ENCODE results near the gene C14orf132. TPM values are rescaled to one million over a fixed set of nuclear protein-coding genes. Genes with fewer than 3 reads are reported as not detected.

The C14orf132 gene
- total and polyA plus RNA-seq, 4 experiments from 2014 or later, result 1.2 to 20.6 (median 9.7) TPM

GRCh38 chr14:96090441-96091148, 51.4 kb downstream of the C14orf132 start:
- DNase-seq, result no peak
- H3K27ac Mint-ChIP-seq, result no peak overlapping the region
- peaks cover 0 to 2% of the 10 kb centered on the region in 2 donors for H3K36me3 Mint-ChIP-seq
- CTCF ChIA-PET (ENCODE audit: partially characterized antibody), result no interaction called here
- no peaks in the 10 kb centered on the region for H3K36me3 ChIP-seq (ENCODE audit: insufficient read depth, low read length)
- no peak overlapping the region for H3K27ac ChIP-seq (ENCODE audit: low read depth, low read length)
- H3K9me3 ChIP-seq (ENCODE audit: control insufficient read depth in 1 of 2, low read length in 2 of 2), result no peaks in the 10 kb centered on the region
- POLR2A ChIA-PET (ENCODE audit: partially characterized antibody), result no interaction called here
- no peaks in the 10 kb centered on the region for H3K27me3 ChIP-seq (ENCODE audit: insufficient read depth, low read length)
- no peaks in the 10 kb centered on the region for H3K4me1 Mint-ChIP-seq
- no peak overlapping the region for H3K4me3 ChIP-seq (ENCODE audit: low read length in 2 of 2)
- no peaks in the 10 kb centered on the region for H3K4me1 ChIP-seq (ENCODE audit: insufficient read depth, low read length)
- no peaks in the 10 kb centered on the region for H3K9me3 Mint-ChIP-seq
- intact Hi-C loops (cut with micrococcal nuclease), result no loop called here
- H3K27me3 Mint-ChIP-seq, result peaks cover 2% of the 10 kb centered on the region in 2 donors
- H3K4me3 Mint-ChIP-seq, result no peak overlapping the region

GRCh38 chr14:96091149-96091693, 52.1 kb downstream of the C14orf132 start:
- Mint-ChIP-seq H3K9me3 (no peaks in the 10 kb centered on the region), H3K4me1 (peaks cover 0 to under 1% (median 0%) of the 10 kb centered on the region in 4 donors), H3K36me3 (peaks cover 0 to 2% of the 10 kb centered on the region in 2 donors), H3K4me3 (no peak overlapping the region), H3K27me3 (peaks cover 0 to 2% of the 10 kb centered on the region in 2 donors), H3K27ac (no peak overlapping the region)
- Histone ChIP-seq H3K9me3 (ENCODE audit: control insufficient read depth in 1 of 2, low read length in 2 of 2) (no peaks in the 10 kb centered on the region), H3K27ac (ENCODE audit: low read depth, low read length) (no peak overlapping the region), H3K27me3 (ENCODE audit: insufficient read depth, low read length) (no peaks in the 10 kb centered on the region), H3K4me1 (ENCODE audit: insufficient read depth, low read length) (no peaks in the 10 kb centered on the region), H3K36me3 (ENCODE audit: insufficient read depth, low read length) (no peaks in the 10 kb centered on the region), H3K4me3 (ENCODE audit: low read length in 2 of 2) (no peak overlapping the region)
- intact Hi-C loops (cut with micrococcal nuclease), result no loop called here
- POLR2A ChIA-PET (ENCODE audit: partially characterized antibody), result no interaction called here
- no peak for DNase-seq
- CTCF ChIA-PET (ENCODE audit: partially characterized antibody), result no interaction called here

- Mint-ChIP-seq H3K4me1 (peaks cover 0 to 3% (median 0%) of the 10 kb centered on the region in 4 donors), H3K9me3 (no peaks in the 10 kb centered on the region), H3K4me3 (no peak overlapping the region), H3K36me3 (peaks cover 0 to 2% of the 10 kb centered on the region in 2 donors), H3K27ac (no peak overlapping the region), H3K27me3 (peaks cover 0 to 2% of the 10 kb centered on the region in 2 donors)
- intact Hi-C loops (cut with micrococcal nuclease), result no loop called here
- CTCF ChIA-PET (ENCODE audit: partially characterized antibody), result no interaction called here
- H3K4me3 ChIP-seq (ENCODE audit: low read length in 2 of 2), result no peak overlapping the region
- H3K27ac ChIP-seq (ENCODE audit: low read depth, low read length), result no peak overlapping the region
- POLR2A ChIA-PET (ENCODE audit: partially characterized antibody), result no interaction called here
- no peaks in the 10 kb centered on the region for H3K9me3 ChIP-seq (ENCODE audit: control insufficient read depth in 1 of 2, low read length in 2 of 2)
- H3K27me3 ChIP-seq (ENCODE audit: insufficient read depth, low read length), result no peaks in the 10 kb centered on the region
- no peak for DNase-seq
- no peaks in the 10 kb centered on the region for H3K4me1 ChIP-seq (ENCODE audit: insufficient read depth, low read length)
- no peaks in the 10 kb centered on the region for H3K36me3 ChIP-seq (ENCODE audit: insufficient read depth, low read length)
Measured at GRCh38 chr14:96091941-96092411, 52.8 kb downstream of the C14orf132 start.

- Histone ChIP-seq H3K4me3 (ENCODE audit: low read length in 2 of 2) (no peak overlapping the region), H3K4me1 (ENCODE audit: insufficient read depth, low read length) (no peaks in the 10 kb centered on the region), H3K27ac (ENCODE audit: low read depth, low read length) (no peak overlapping the region), H3K9me3 (ENCODE audit: control insufficient read depth in 1 of 2, low read length in 2 of 2) (no peaks in the 10 kb centered on the region), H3K36me3 (ENCODE audit: insufficient read depth, low read length) (no peaks in the 10 kb centered on the region), H3K27me3 (ENCODE audit: insufficient read depth, low read length) (no peaks in the 10 kb centered on the region)
- H3K27me3 Mint-ChIP-seq, result peaks cover 0 to 2% of the 10 kb centered on the region in 2 donors
- ChIA-PET CTCF (ENCODE audit: partially characterized antibody) (no interaction called here), POLR2A (ENCODE audit: partially characterized antibody) (no interaction called here)
- no peak overlapping the region for H3K27ac Mint-ChIP-seq
- DNase-seq, result no peak
- peaks cover 0 to 2% of the 10 kb centered on the region in 2 donors for H3K36me3 Mint-ChIP-seq
- peaks cover 0 to 3% (median 0%) of the 10 kb centered on the region in 4 donors for H3K4me1 Mint-ChIP-seq
- no peaks in the 10 kb centered on the region for H3K9me3 Mint-ChIP-seq
- intact Hi-C loops (cut with micrococcal nuclease), result no loop called here
- H3K4me3 Mint-ChIP-seq, result no peak overlapping the region
Measured at GRCh38 chr14:96092936-96093335, 53.8 kb downstream of the C14orf132 start.

- Histone ChIP-seq H3K27ac (ENCODE audit: low read depth, low read length) (no peak overlapping the region), H3K27me3 (ENCODE audit: insufficient read depth, low read length) (no peaks in the 10 kb centered on the region), H3K36me3 (ENCODE audit: insufficient read depth, low read length) (no peaks in the 10 kb centered on the region), H3K4me1 (ENCODE audit: insufficient read depth, low read length) (no peaks in the 10 kb centered on the region), H3K4me3 (ENCODE audit: low read length in 2 of 2) (no peak overlapping the region), H3K9me3 (ENCODE audit: control insufficient read depth in 1 of 2, low read length in 2 of 2) (no peaks in the 10 kb centered on the region)
- Mint-ChIP-seq H3K4me3 (no peak overlapping the region), H3K36me3 (no peaks in the 10 kb centered on the region), H3K27ac (no peak overlapping the region), H3K9me3 (no peaks in the 10 kb centered on the region), H3K4me1 (peaks cover 0 to 3% (median 0%) of the 10 kb centered on the region in 4 donors), H3K27me3 (peaks cover 0 to 2% of the 10 kb centered on the region in 2 donors)
- intact Hi-C loops (cut with micrococcal nuclease), result no loop called here
- POLR2A ChIA-PET (ENCODE audit: partially characterized antibody), result no interaction called here
- CTCF ChIA-PET (ENCODE audit: partially characterized antibody), result interaction anchor here (0.7 kb wide), 1 partner anchor 11 kb away, joined by 3 read pairs; no protein-coding TSS in a partner anchor
- DNase-seq, result no peak
Measured at GRCh38 chr14:96094211-96094610, 55.0 kb downstream of the C14orf132 start.

GRCh38 chr14:96094656-96095055, 55.5 kb downstream of the C14orf132 start:
- H3K27ac Mint-ChIP-seq, result no peak overlapping the region
- DNase-seq, result no peak

GRCh38 chr14:96095058-96095457, 55.9 kb downstream of the C14orf132 start:
- no peaks in the 10 kb centered on the region for H3K9me3 ChIP-seq (ENCODE audit: control insufficient read depth in 1 of 2, low read length in 2 of 2)
- H3K36me3 ChIP-seq (ENCODE audit: insufficient read depth, low read length), result no peaks in the 10 kb centered on the region
- no peaks in the 10 kb centered on the region for H3K36me3 Mint-ChIP-seq
- H3K4me1 ChIP-seq (ENCODE audit: insufficient read depth, low read length), result no peaks in the 10 kb centered on the region
- ChIA-PET CTCF (ENCODE audit: partially characterized antibody) (no interaction called here), POLR2A (ENCODE audit: partially characterized antibody) (no interaction called here)
- no peak overlapping the region for H3K27ac Mint-ChIP-seq
- H3K27me3 ChIP-seq (ENCODE audit: insufficient read depth, low read length), result no peaks in the 10 kb centered on the region
- DNase-seq, result no peak
- no peak overlapping the region for H3K4me3 ChIP-seq (ENCODE audit: low read length in 2 of 2)
- no peak overlapping the region for H3K27ac ChIP-seq (ENCODE audit: low read depth, low read length)
- H3K27me3 Mint-ChIP-seq, result peaks cover 0 to 2% of the 10 kb centered on the region in 2 donors
- H3K4me3 Mint-ChIP-seq, result no peak overlapping the region
- no peaks in the 10 kb centered on the region for H3K9me3 Mint-ChIP-seq
- H3K4me1 Mint-ChIP-seq, result peaks cover 0 to 3% (median 0%) of the 10 kb centered on the region in 4 donors
- intact Hi-C loops (cut with micrococcal nuclease), result no loop called here

More at GRCh38 chr14:96094656-96095055, 55.5 kb downstream of the C14orf132 start:
- H3K4me3 Mint-ChIP-seq, result no peak overlapping the region
- no peaks in the 10 kb centered on the region for H3K9me3 Mint-ChIP-seq
- Histone ChIP-seq H3K36me3 (ENCODE audit: insufficient read depth, low read length) (no peaks in the 10 kb centered on the region), H3K9me3 (ENCODE audit: control insufficient read depth in 1 of 2, low read length in 2 of 2) (no peaks in the 10 kb centered on the region), H3K4me1 (ENCODE audit: insufficient read depth, low read length) (no peaks in the 10 kb centered on the region), H3K27ac (ENCODE audit: low read depth, low read length) (no peak overlapping the region), H3K4me3 (ENCODE audit: low read length in 2 of 2) (no peak overlapping the region), H3K27me3 (ENCODE audit: insufficient read depth, low read length) (no peaks in the 10 kb centered on the region)
- ChIA-PET CTCF (ENCODE audit: partially characterized antibody) (no interaction called here), POLR2A (ENCODE audit: partially characterized antibody) (no interaction called here)
- no peaks in the 10 kb centered on the region for H3K36me3 Mint-ChIP-seq
- intact Hi-C loops (cut with micrococcal nuclease), result no loop called here
- peaks cover 0 to 2% of the 10 kb centered on the region in 2 donors for H3K27me3 Mint-ChIP-seq
- peaks cover 0 to 3% (median 0%) of the 10 kb centered on the region in 4 donors for H3K4me1 Mint-ChIP-seq

All from CD4-positive, alpha-beta memory T cell (primary cell).